OCI-M1 (cell line): Measurements from ENCODE around the gene RGPD4.
"Not testable (repeated sequence)": the region's sequence is repeated elsewhere in the genome, so short reads cannot be mapped to it uniquely, and the experiment has no call there.

ENCODE experiments used
- DNase-seq: peaks from one replicate; lab custom pipeline; 2025; lab: John Stamatoyannopoulos, UW

RGPD4 gene

GRCh38 chr2:107826749-107827148 lies at the start of gene RGPD4:
TSS of gene RGPD4 (plus strand) at chr2:107826892. CDS start at chr2:107827014, 122 bp downstream.
- DNase-seq = not testable (repeated sequence)

GRCh38 chr2:107777974-107778373 lies 48.7 kb upstream of the RGPD4 start:
- no peak for DNase-seq

- no peak for DNase-seq
Measured at GRCh38 chr2:107785756-107786155, 40.9 kb upstream of the RGPD4 start.

- DNase-seq = no peak
Measured at GRCh38 chr2:107790837-107791236, 35.9 kb upstream of the RGPD4 start.

- no peak for DNase-seq
Measured at GRCh38 chr2:107801498-107801897, 25.2 kb upstream of the RGPD4 start.

- DNase-seq = peak; percentile 9
Measured at GRCh38 chr2:107804608-107805498, 21.8 kb upstream of the RGPD4 start.

GRCh38 chr2:107806901-107807300 lies 19.8 kb upstream of the RGPD4 start:
- no peak for DNase-seq

- DNase-seq = no peak
Measured at GRCh38 chr2:107807988-107808387, 18.7 kb upstream of the RGPD4 start.

- no peak for DNase-seq
Measured at GRCh38 chr2:107808959-107809358, 17.7 kb upstream of the RGPD4 start.

GRCh38 chr2:107809835-107810234 lies 16.9 kb upstream of the RGPD4 start:
- no peak for DNase-seq

GRCh38 chr2:107810734-107811133 lies 16.0 kb upstream of the RGPD4 start:
- peak; percentile 28 for DNase-seq

GRCh38 chr2:107811411-107811810 lies 15.3 kb upstream of the RGPD4 start:
- no peak for DNase-seq

- no peak for DNase-seq
Measured at GRCh38 chr2:107812006-107812405, 14.7 kb upstream of the RGPD4 start.

GRCh38 chr2:107817378-107817777 lies 9.3 kb upstream of the RGPD4 start:
- DNase-seq = no peak

GRCh38 chr2:107822302-107822701 lies 4.4 kb upstream of the RGPD4 start:
- DNase-seq = no peak

GRCh38 chr2:107824451-107825205 lies 2.1 kb upstream of the RGPD4 start:
- DNase-seq = no peak

- DNase-seq = no peak
Measured at GRCh38 chr2:107825206-107825563, 1.5 kb upstream of the RGPD4 start.

GRCh38 chr2:107829514-107829913 lies 2.8 kb downstream of the RGPD4 start:
- not testable (repeated sequence) for DNase-seq

- not testable (repeated sequence) for DNase-seq
Measured at GRCh38 chr2:107833152-107833551, 6.5 kb downstream of the RGPD4 start.

GRCh38 chr2:107833618-107834017 lies 6.9 kb downstream of the RGPD4 start:
- DNase-seq = peak; percentile 41

GRCh38 chr2:107916121-107916520 lies 89.4 kb downstream of the RGPD4 start:
- not testable (repeated sequence) for DNase-seq

GRCh38 chr2:107916696-107917370 lies 90.1 kb downstream of the RGPD4 start:
- DNase-seq = not testable (repeated sequence)
